Endothelial cell of umbilical vein (primary cell): Measurements from ENCODE around the gene SERPINB11. TPM values are rescaled to one million over a fixed set of nuclear protein-coding genes. Genes with fewer than 3 reads are reported as not detected.

Source experiments
- BruUV-seq: library from RNA; stranded (reverse); fragments of 400-500 nt; replicated peaks from 2 replicates; lab custom pipeline; 2021; lab: Mats Ljungman, UMichigan
- CTCF ChIA-PET: fragments of 300-600, 350-600 bp; sonication (Branson Sonifier 250); formaldehyde crosslinking; loops from one replicate; lab custom pipeline; 2021; ENCODE audit warnings: antibody characterized with exemption, inconsistent platforms; lab: Charles Lee
- POLR2A ChIA-PET: fragments of 300-600, 350-600 bp; sonication (Branson Sonifier 250); formaldehyde crosslinking; loops from one replicate; lab custom pipeline; 2021; ENCODE audit warnings: antibody characterized with exemption, inconsistent platforms; lab: Charles Lee
- DNase-seq: peaks from one replicate; pipeline ENCODE4 v3.0.0-alpha.2; 2011; ENCODE audit warnings: low read depth, low spot score
- FAIRE-seq: peaks from 2 replicates; lab custom pipeline; 2011; peaks lifted over from hg19 to GRCh38; lab: Jason Lieb, UNC
- H2AFZ ChIP-seq: 2 replicates; pipeline ENCODE4 v1.6.0; 2012; ENCODE audit warnings: low read depth, low read length, control low read depth, inconsistent platforms
- H3K27ac ChIP-seq: 2 replicates; pipeline ENCODE4 v1.5.1; 2011; ENCODE audit warnings: low read depth, mild to moderate bottlenecking, control low read depth, low read length, moderate library complexity; ENCODE audit not compliant: insufficient read depth
- H3K27me3 ChIP-seq, 2 experiments: 2 replicates each; pipeline versions ENCODE4 v1.6.0 to v1.6.1; 2011; ENCODE audit warnings: low read length in 2 of 2, mixed read lengths in 1 of 2; ENCODE audit not compliant: control insufficient read depth in 2 of 2, insufficient read depth in 2 of 2
- H3K36me3 ChIP-seq, 2 experiments: 2 replicates in 1 of 2; 3 replicates in 1 of 2; pipeline ENCODE4 v1.5.1; 2011; ENCODE audit warnings: low read length in 2 of 2, mild to moderate bottlenecking in 1 of 2, moderate library complexity in 1 of 2; ENCODE audit not compliant: control insufficient read depth in 2 of 2, insufficient read depth in 2 of 2; ENCODE audit errors: extremely low read depth in 1 of 2
- H3K4me1 ChIP-seq: 3 replicates; pipeline ENCODE4 v1.5.1; 2011; ENCODE audit warnings: mild to moderate bottlenecking, low read length; ENCODE audit not compliant: control insufficient read depth, insufficient read depth; ENCODE audit errors: extremely low read depth
- H3K4me2 ChIP-seq: 2 replicates; pipeline ENCODE4 v1.6.1; 2011; ENCODE audit warnings: low read length, control low read depth, mixed read lengths; ENCODE audit not compliant: insufficient read depth
- H3K4me3 ChIP-seq, 3 experiments: fragments of 200-600 bp in 1 of 3; sonication (generic), shearing (Covaris generic) in 1 of 3; replicated peaks in 1 of 3; 2 replicates each; pipeline ENCODE4 v1.5.1; 2011 to 2016; ENCODE audit warnings: control low read depth in 3 of 3, low read length in 3 of 3, mild to moderate bottlenecking in 2 of 3, inconsistent platforms in 1 of 3, low read depth in 1 of 3, moderate library complexity in 1 of 3; ENCODE audit not compliant: insufficient read depth in 1 of 3
- H3K79me2 ChIP-seq: 2 replicates; pipeline ENCODE4 v1.6.0; 2012; ENCODE audit warnings: low read length, inconsistent platforms; ENCODE audit not compliant: control insufficient read depth, insufficient read depth
- H3K9ac ChIP-seq: replicated peaks from 2 replicates; pipeline ENCODE3; 2011; ENCODE audit warnings: low read length, control low read depth; ENCODE audit not compliant: insufficient read depth; ENCODE audit errors: extremely low read depth
- H3K9me1 ChIP-seq: replicated peaks from 3 replicates; pipeline ENCODE4 v1.6.0; 2011; ENCODE audit warnings: mild to moderate bottlenecking, low read length; ENCODE audit not compliant: control insufficient read depth, insufficient read depth; ENCODE audit errors: extremely low read depth
- H3K9me3 ChIP-seq: replicated peaks from 2 replicates; pipeline ENCODE4 v1.5.1; 2012; ENCODE audit warnings: low read length, inconsistent platforms; ENCODE audit not compliant: control insufficient read depth, insufficient read depth
- H4K20me1 ChIP-seq: replicated peaks from 2 replicates; pipeline ENCODE3; 2011; ENCODE audit warnings: mild to moderate bottlenecking, low read length; ENCODE audit not compliant: control insufficient read depth, insufficient read depth; ENCODE audit errors: extremely low read depth
- CTCF ChIP-seq, 2 donors: IDR thresholded peaks; 1 replicate in 1 of 2; 2 replicates in 1 of 2; pipeline ENCODE4 v1.5.1; 2011; ENCODE audit warnings: low read length in 2 of 2, mild to moderate bottlenecking in 2 of 2, moderate library complexity in 2 of 2, control low read depth in 1 of 2, inconsistent platforms in 1 of 2, low read depth in 1 of 2; ENCODE audit not compliant: insufficient read depth in 1 of 2; ENCODE audit errors: extremely low read depth in 1 of 2
- EZH2 ChIP-seq: IDR thresholded peaks from 2 replicates; pipeline ENCODE4 v1.6.1; 2012; ENCODE audit warnings: borderline replicate concordance, low read depth, mild to moderate bottlenecking, moderate library complexity, low read length, inconsistent platforms; ENCODE audit not compliant: severe bottlenecking
- FOS ChIP-seq: IDR thresholded peaks from 2 replicates; pipeline ENCODE4 v1.6.1; 2011; ENCODE audit warnings: mild to moderate bottlenecking, low read length, moderate library complexity, borderline replicate concordance; ENCODE audit not compliant: insufficient read depth
- GATA2 ChIP-seq: IDR thresholded peaks from 2 replicates; pipeline ENCODE4 v1.7.0; 2011; ENCODE audit warnings: low read depth, mild to moderate bottlenecking, moderate library complexity, mixed read lengths, low read length; ENCODE audit not compliant: insufficient read length, insufficient read depth
- JUN ChIP-seq: IDR thresholded peaks from 2 replicates; pipeline ENCODE4 v1.6.1; 2011; ENCODE audit warnings: borderline replicate concordance, low read depth; ENCODE audit not compliant: insufficient read length, insufficient read depth
- MYC ChIP-seq: IDR thresholded peaks from one replicate; pipeline ENCODE4 v1.6.1; 2011; ENCODE audit warnings: mild to moderate bottlenecking, low read depth, low read length
- POLR2A ChIP-seq: IDR thresholded peaks from 2 replicates; pipeline ENCODE4 v1.6.1; 2012; ENCODE audit warnings: low read depth, mild to moderate bottlenecking, control low read depth, low read length
- POLR2AphosphoS5 ChIP-seq: IDR thresholded peaks from 2 replicates; pipeline ENCODE4 v1.6.1; 2012; ENCODE audit warnings: low read depth, mild to moderate bottlenecking, control low read depth, low read length, moderate library complexity; ENCODE audit not compliant: insufficient read depth
- dilution Hi-C: fragments of 300-500 bp; cut with MboI; formaldehyde crosslinking; loops from one replicate; pipeline ENCODE4 v1.15.0; 2019; ENCODE audit warnings: low sequenced_read_pairs; ENCODE audit not compliant: extremely low pct_ligation_motif_present
- intact Hi-C: fragments of 100-400 bp; cut with micrococcal nuclease; formaldehyde crosslinking; loops from one replicate; pipeline ENCODE4 v1.10.0; 2022
- polyA plus RNA-seq, 4 experiments: library from polyadenylated mRNA; depleted of rRNA in 3 of 4; stranded (reverse) in 3 of 4; unstranded in 1 of 4; fragments of >200 nt; gene quantifications; 2 replicates each; pipeline versions ENCODE4 v1.2.1 to v1.2.3, GENCODE V29; 2011 to 2012; ENCODE audit warnings: missing spikeins in 1 of 4
- total RNA-seq: library from RNA; stranded (reverse); gene quantifications from 2 replicates; pipeline ENCODE4 v1.2.3, GENCODE V29; 2021
- TF ChIP-seq, protein P1 (sequence below): IDR thresholded peaks from 2 replicates; pipeline ENCODE4 v1.6.1; 2011; ENCODE audit not compliant: insufficient read depth, insufficient read length

SERPINB11 gene
- total and polyA plus RNA-seq, 2 donors (not counting 3 experiments of a cell fraction or from before 2014, with no cell fraction given): not detected

- FAIRE-seq: no peak
Measured at GRCh38 chr18:63679820-63680606, 22.7 kb upstream of the SERPINB11 start.

More at GRCh38 chr18:63679820-63680606, 22.7 kb upstream of the SERPINB11 start:
- no peak overlapping the region for H3K27ac ChIP-seq
- POLR2A ChIA-PET: no interaction called here
- no peak overlapping the region for H3K4me2 ChIP-seq
- intact Hi-C loops: no loop called here
- H3K9me3 ChIP-seq: no peaks in the 10 kb centered on the region
- DNase-seq: no peak
- no peaks in the 10 kb centered on the region for H3K4me1 ChIP-seq
- dilution Hi-C loops: no loop called here
- H3K4me3 ChIP-seq: no peak overlapping the region
- no peaks in the 10 kb centered on the region for H4K20me1 ChIP-seq
- BruUV-seq: no TSS peak
- TF ChIP-seq JUN: no peak
- TF ChIP-seq, protein P1, sequence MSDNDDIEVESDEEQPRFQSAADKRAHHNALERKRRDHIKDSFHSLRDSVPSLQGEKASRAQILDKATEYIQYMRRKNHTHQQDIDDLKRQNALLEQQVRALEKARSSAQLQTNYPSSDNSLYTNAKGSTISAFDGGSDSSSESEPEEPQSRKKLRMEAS: no peak
- TF ChIP-seq MYC: no peak
- TF ChIP-seq FOS: no peak
- no peak for TF ChIP-seq POLR2AphosphoS5
- TF ChIP-seq CTCF (IDR thresholded peaks at IDR 0.05; ENCODE audit: extremely low read depth in 1 of 2, insufficient read depth in 1 of 2, low read depth in 1 of 2, low read length in 2 of 2): no peak
- no peak for TF ChIP-seq EZH2
- no peak for TF ChIP-seq POLR2A
- no peak for TF ChIP-seq GATA2
- no peaks in the 10 kb centered on the region for H3K79me2 ChIP-seq
- H3K9ac ChIP-seq: no peak overlapping the region
- no peak overlapping the region for H2AFZ ChIP-seq
- no peaks in the 10 kb centered on the region for H3K9me1 ChIP-seq
- H3K36me3 ChIP-seq: no peaks in the 10 kb centered on the region
- CTCF ChIA-PET: no interaction called here
- H3K27me3 ChIP-seq: no peaks in the 10 kb centered on the region
